HG02763 (cell line): ENCODE data around the gene SIGLEC8.

ENCODE experiments used
- ATAC-seq: cut with Tn5 transposase; IDR thresholded peaks from one replicate; pipeline ENCODE4 v1.9.1; 2021; ENCODE audit warnings: mild to moderate bottlenecking, moderate library complexity; ENCODE audit not compliant: unreplicated experiment

Gene SIGLEC8

GRCh38 chr19:51407511-51408131 is 50.6 kb downstream of the SIGLEC8 start:
- no peak for ATAC-seq

GRCh38 chr19:51402117-51402516 is 56.1 kb downstream of the SIGLEC8 start:
- ATAC-seq, result no peak
